ENCODE results near the gene LMNB1. TPM values are rescaled to one million over a fixed set of nuclear protein-coding genes. Genes with fewer than 3 reads are reported as not detected.

LMNB1 gene
- total and polyA plus RNA-seq, 5 experiments from 2014 or later: 6.1 to 27.8 (median 8.2) TPM

Other genes with a start within 250 kb of the LMNB1 start
- 1 to 10 TPM; 4.2 to 5.3 TPM for gene ALDH7A1, start 181.9 kb upstream of the LMNB1 start, total RNA-seq
- 1 to 10 TPM; 3.0 to 6.0 (median 5.4) TPM for gene ALDH7A1, start 181.9 kb upstream of the LMNB1 start, polyA plus RNA-seq
- 10 to 100 TPM; 49.5 to 53.6 TPM for gene PHAX, start 176.2 kb upstream of the LMNB1 start, total RNA-seq
- gene PHAX, start 176.2 kb upstream of the LMNB1 start, polyA plus RNA-seq: 10 to 100 TPM; 75.3 to 92.8 (median 83.9) TPM

All from naive thymus-derived CD8-positive, alpha-beta T cell (primary cell).